Endometrium (tissue), 2 donors: ENCODE data around the gene ELAC2.

Experiments
- FAIRE-seq: peaks from 2 replicates; lab custom pipeline; 2012; peaks lifted over from hg19 to GRCh38; lab: Jason Lieb, UNC
- donor health status: control.
- donor health status: control.

ELAC2 gene

GRCh38 chr17:12953156-12953555 is 64.7 kb downstream of the ELAC2 start:
- FAIRE-seq, result no peak

- FAIRE-seq, result no peak
Measured at GRCh38 chr17:12952012-12952411, 65.8 kb downstream of the ELAC2 start.

- FAIRE-seq, result no peak
Measured at GRCh38 chr17:12947047-12947446, 70.8 kb downstream of the ELAC2 start.
